ENCODE data around the gene ARFIP1.

DNA sequence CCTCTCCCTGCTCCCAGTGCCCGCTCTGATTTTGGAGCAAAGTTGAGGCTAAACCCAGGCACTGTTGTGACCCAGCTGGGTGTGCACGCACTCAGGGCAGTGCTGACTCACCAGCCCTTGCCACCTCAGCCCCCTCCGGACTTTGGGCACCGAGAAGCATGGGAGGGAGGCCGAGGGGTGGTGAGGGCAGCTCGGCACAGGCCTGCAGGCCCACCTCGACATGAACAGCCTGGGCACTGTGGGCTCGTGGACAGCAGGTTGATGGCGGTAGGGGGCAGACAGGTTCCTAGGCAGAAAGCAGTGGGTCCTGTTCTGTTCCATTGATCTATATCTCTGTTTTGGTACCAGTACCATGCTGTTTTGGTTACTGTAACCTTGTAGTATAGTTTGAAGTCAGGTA lies 31.1 kb upstream of the ARFIP1 start:
- TF ChIP-seq ZBTB10 (tag by site-specific recombination; IDR thresholded peaks at IDR 0.05) (no peak), CTCF (tag by site-specific recombination; IDR thresholded peaks at IDR 0.05) (no peak), YY2 (tag by site-specific recombination; IDR thresholded peaks at IDR 0.05) (no peak), ZNF324 (tag by site-specific recombination; IDR thresholded peaks at IDR 0.05) (no peak), KLF9 (tag by site-specific recombination; IDR thresholded peaks at IDR 0.05; ENCODE audit: low read depth) (no peak)
- TF ChIP-seq, protein P1, sequence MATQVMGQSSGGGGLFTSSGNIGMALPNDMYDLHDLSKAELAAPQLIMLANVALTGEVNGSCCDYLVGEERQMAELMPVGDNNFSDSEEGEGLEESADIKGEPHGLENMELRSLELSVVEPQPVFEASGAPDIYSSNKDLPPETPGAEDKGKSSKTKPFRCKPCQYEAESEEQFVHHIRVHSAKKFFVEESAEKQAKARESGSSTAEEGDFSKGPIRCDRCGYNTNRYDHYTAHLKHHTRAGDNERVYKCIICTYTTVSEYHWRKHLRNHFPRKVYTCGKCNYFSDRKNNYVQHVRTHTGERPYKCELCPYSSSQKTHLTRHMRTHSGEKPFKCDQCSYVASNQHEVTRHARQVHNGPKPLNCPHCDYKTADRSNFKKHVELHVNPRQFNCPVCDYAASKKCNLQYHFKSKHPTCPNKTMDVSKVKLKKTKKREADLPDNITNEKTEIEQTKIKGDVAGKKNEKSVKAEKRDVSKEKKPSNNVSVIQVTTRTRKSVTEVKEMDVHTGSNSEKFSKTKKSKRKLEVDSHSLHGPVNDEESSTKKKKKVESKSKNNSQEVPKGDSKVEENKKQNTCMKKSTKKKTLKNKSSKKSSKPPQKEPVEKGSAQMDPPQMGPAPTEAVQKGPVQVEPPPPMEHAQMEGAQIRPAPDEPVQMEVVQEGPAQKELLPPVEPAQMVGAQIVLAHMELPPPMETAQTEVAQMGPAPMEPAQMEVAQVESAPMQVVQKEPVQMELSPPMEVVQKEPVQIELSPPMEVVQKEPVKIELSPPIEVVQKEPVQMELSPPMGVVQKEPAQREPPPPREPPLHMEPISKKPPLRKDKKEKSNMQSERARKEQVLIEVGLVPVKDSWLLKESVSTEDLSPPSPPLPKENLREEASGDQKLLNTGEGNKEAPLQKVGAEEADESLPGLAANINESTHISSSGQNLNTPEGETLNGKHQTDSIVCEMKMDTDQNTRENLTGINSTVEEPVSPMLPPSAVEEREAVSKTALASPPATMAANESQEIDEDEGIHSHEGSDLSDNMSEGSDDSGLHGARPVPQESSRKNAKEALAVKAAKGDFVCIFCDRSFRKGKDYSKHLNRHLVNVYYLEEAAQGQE (tag by site-specific recombination; IDR thresholded peaks at IDR 0.05), result no peak
